ENCODE data around the gene AHDC1. TPM values are rescaled to one million over a fixed set of nuclear protein-coding genes. Genes with fewer than 3 reads are reported as not detected.
A peak's percentile ranks its signal among the peaks of the same experiment; 100 is the strongest.

The AHDC1 gene
- total and polyA plus RNA-seq, 2 of the 13 experiments (the other 11 are each of a cell fraction or from before 2014, with no cell fraction given): 1.0 to 2.7 TPM

DNA sequence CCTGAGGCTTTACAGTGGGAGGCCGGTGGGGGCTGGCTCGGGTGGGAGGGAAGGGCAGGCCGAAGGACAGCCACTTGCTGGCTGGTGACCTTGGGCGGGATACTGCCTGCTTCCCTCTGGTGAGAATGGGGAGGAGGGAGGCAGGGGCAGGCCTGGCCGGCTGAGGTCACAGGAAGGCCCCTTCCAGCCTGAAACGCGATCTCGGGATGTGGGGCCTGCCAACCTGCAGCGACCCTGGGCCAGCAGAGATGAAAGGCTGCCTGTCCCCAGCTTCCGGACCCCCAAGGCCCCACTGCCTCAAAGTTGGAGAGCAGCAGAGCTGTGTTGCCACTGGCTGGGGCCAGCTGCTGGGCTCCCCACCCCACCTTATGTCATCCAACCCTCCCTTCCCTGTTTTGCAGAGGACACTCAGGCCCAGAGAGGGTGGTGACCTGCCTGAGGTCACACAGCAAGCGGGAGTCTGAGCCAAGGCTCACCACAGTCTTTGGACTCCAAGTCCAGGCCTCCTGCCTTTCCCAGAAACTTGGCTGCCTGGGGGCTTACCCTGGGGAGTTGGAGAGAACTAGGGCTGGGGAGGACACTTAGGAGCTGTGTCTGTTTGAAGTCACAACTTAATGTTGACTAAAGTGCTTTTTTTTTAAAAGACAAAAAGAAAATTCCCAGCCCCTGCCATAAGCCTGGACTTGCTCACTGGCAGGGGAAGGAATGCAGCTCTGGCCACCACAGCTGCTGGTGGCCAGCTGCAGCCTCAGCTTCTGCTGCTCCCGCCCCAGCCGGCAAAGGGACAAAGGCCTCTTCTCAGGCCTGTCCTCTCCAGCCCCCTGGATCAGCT, 99.1 kb downstream of the AHDC1 start (continued):
- TF ChIP-seq ZNF687 (CRISPR knock-in tag; IDR thresholded peaks at IDR 0.05) (peak; percentile 91), WIZ (CRISPR knock-in tag; IDR thresholded peaks at IDR 0.05) (no peak; the same call in 1 of the 2 replicates), ETS1 (CRISPR knock-in tag; IDR thresholded peaks at IDR 0.05) (no peak), ZNF557 (CRISPR knock-in tag; IDR thresholded peaks at IDR 0.05) (no peak), MYPOP (CRISPR knock-in tag; IDR thresholded peaks at IDR 0.05) (no peak), SIN3B (IDR thresholded peaks at IDR 0.05; ENCODE audit: low read length) (no peak), ZNF296 (CRISPR knock-in tag; conservative IDR thresholded peaks at IDR 0.05) (peak; percentile 79; the same call in 1 of the 2 replicates), CSRNP1 (CRISPR knock-in tag; IDR thresholded peaks at IDR 0.05) (no peak; the same call in 1 of the 2 replicates), GPBP1L1 (CRISPR knock-in tag; IDR thresholded peaks at IDR 0.05) (no peak)
- TF ChIP-seq, protein P1, sequence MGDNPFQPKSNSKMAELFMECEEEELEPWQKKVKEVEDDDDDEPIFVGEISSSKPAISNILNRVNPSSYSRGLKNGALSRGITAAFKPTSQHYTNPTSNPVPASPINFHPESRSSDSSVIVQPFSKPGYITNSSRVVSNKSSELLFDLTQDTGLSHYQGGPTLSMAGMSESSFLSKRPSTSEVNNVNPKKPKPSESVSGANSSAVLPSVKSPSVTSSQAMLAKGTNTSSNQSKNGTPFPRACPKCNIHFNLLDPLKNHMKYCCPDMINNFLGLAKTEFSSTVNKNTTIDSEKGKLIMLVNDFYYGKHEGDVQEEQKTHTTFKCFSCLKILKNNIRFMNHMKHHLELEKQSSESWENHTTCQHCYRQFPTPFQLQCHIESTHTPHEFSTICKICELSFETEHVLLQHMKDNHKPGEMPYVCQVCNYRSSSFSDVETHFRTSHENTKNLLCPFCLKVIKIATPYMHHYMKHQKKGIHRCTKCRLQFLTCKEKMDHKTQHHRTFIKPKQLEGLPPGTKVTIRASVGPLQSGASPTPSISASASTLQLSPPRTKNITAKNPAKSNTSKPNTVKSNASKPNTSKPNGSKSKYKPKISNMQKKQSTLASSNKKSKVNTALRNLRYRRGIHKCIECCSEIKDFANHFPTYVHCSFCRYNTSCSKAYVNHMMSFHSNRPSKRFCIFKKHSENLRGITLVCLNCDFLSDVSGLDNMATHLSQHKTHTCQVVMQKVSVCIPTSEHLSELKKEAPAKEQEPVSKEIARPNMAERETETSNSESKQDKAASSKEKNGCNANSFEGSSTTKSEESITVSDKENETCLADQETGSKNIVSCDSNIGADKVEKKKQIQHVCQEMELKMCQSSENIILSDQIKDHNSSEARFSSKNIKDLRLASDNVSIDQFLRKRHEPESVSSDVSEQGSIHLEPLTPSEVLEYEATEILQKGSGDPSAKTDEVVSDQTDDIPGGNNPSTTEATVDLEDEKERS (CRISPR knock-in tag; IDR thresholded peaks at IDR 0.05): peak; percentile 73; the same call in 1 of the 2 replicates
- TF ChIP-seq, protein P2, sequence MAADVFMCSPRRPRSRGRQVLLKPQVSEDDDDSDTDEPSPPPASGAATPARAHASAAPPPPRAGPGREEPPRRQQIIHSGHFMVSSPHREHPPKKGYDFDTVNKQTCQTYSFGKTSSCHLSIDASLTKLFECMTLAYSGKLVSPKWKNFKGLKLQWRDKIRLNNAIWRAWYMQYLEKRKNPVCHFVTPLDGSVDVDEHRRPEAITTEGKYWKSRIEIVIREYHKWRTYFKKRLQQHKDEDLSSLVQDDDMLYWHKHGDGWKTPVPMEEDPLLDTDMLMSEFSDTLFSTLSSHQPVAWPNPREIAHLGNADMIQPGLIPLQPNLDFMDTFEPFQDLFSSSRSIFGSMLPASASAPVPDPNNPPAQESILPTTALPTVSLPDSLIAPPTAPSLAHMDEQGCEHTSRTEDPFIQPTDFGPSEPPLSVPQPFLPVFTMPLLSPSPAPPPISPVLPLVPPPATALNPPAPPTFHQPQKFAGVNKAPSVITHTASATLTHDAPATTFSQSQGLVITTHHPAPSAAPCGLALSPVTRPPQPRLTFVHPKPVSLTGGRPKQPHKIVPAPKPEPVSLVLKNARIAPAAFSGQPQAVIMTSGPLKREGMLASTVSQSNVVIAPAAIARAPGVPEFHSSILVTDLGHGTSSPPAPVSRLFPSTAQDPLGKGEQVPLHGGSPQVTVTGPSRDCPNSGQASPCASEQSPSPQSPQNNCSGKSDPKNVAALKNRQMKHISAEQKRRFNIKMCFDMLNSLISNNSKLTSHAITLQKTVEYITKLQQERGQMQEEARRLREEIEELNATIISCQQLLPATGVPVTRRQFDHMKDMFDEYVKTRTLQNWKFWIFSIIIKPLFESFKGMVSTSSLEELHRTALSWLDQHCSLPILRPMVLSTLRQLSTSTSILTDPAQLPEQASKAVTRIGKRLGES (CRISPR knock-in tag; IDR thresholded peaks at IDR 0.05; ENCODE audit: borderline replicate concordance): no peak

All from HepG2 (cell line).